OCI-LY3 (cell line): Measurements from ENCODE around the gene POU6F2.

Source experiments
- H2AFZ ChIP-seq: fragments of 200-600, 300-600 bp; shearing (Covaris generic); 2 replicates; pipeline ENCODE4 v1.6.0; 2014; ENCODE audit warnings: antibody characterized with exemption, low read depth, low read length
- H3K27ac ChIP-seq: fragments of 200-600, 300-600 bp; sonication (generic); 2 replicates; pipeline ENCODE4 v1.5.1; 2014; ENCODE audit warnings: mild to moderate bottlenecking, low read length, moderate library complexity, mixed read lengths
- H3K27me3 ChIP-seq: fragments of 200-600, 300-600 bp; sonication (generic); 2 replicates; pipeline ENCODE4 v1.6.1; 2014; ENCODE audit warnings: low read depth, low read length, mixed read lengths
- H3K36me3 ChIP-seq: fragments of 200-600, 300-600 bp; sonication (generic); replicated peaks from 2 replicates; pipeline ENCODE3; 2014; ENCODE audit warnings: low read depth, low read length, mixed read lengths
- H3K4me1 ChIP-seq: fragments of 300-600, 200-600 bp; sonication (generic); 2 replicates; pipeline ENCODE4 v1.6.1; 2014; ENCODE audit warnings: low read length, mixed read lengths
- H3K4me2 ChIP-seq: fragments of 200-600, 300-600 bp; sonication (generic); 2 replicates; pipeline ENCODE4 v1.6.1; 2014; ENCODE audit warnings: low read length, mixed read lengths
- H3K4me3 ChIP-seq: fragments of 300-600, 200-600 bp; sonication (generic); 2 replicates; pipeline ENCODE4 v1.5.1; 2014; ENCODE audit warnings: antibody characterized with exemption, mild to moderate bottlenecking, low read length, moderate library complexity
- H3K79me2 ChIP-seq: fragments of 300-600, 200-600 bp; shearing (Covaris generic); 2 replicates; pipeline ENCODE4 v1.6.1; 2014; ENCODE audit warnings: mild to moderate bottlenecking, low read length, mixed read lengths
- H3K9ac ChIP-seq: fragments of 300-600, 200-600 bp; shearing (Covaris generic); 2 replicates; pipeline ENCODE4 v1.6.0; 2014; ENCODE audit warnings: mild to moderate bottlenecking, low read length, moderate library complexity
- H3K9me3 ChIP-seq: fragments of 200-600, 300-600 bp; shearing (Covaris generic); 2 replicates; pipeline ENCODE4 v1.6.1; 2014; ENCODE audit warnings: low read length, mixed read lengths; ENCODE audit not compliant: insufficient read depth
- H4K20me1 ChIP-seq: fragments of 200-600, 300-600 bp; sonication (generic); 2 replicates; pipeline ENCODE4 v1.6.1; 2016; ENCODE audit warnings: low read length, mixed read lengths; ENCODE audit not compliant: insufficient read depth
- CTCF ChIP-seq: fragments of 200-600, 300-600 bp; sonication (generic); IDR thresholded peaks from 2 replicates; pipeline ENCODE4 v1.5.1; 2014; ENCODE audit warnings: antibody characterized with exemption, low read length, low read depth
- EZH2phosphoT487 ChIP-seq: fragments of 200-600 bp; shearing (Covaris generic); IDR thresholded peaks from 2 replicates; pipeline ENCODE4 v1.6.1; 2018; ENCODE audit warnings: antibody characterized with exemption, mixed run types, low read depth

The POU6F2 gene

GRCh38 chr7:39367943-39368342 is 390.2 kb downstream of the POU6F2 start:
- H3K4me1 ChIP-seq = no peaks in the 10 kb centered on the region
- no peaks in the 10 kb centered on the region for H3K79me2 ChIP-seq
- no peak overlapping the region for H2AFZ ChIP-seq
- H4K20me1 ChIP-seq = no peaks in the 10 kb centered on the region
- H3K9ac ChIP-seq = no peak overlapping the region
- H3K27ac ChIP-seq = no peak overlapping the region
- H3K27me3 ChIP-seq = peaks cover 25% of the 10 kb centered on the region
- H3K4me2 ChIP-seq = no peak overlapping the region
- H3K36me3 ChIP-seq = no peaks in the 10 kb centered on the region
- no peaks in the 10 kb centered on the region for H3K9me3 ChIP-seq
- no peak overlapping the region for H3K4me3 ChIP-seq
- TF ChIP-seq EZH2phosphoT487 = no peak
- TF ChIP-seq CTCF = no peak

GRCh38 chr7:39372383-39372782 is 394.7 kb downstream of the POU6F2 start:
- Histone ChIP-seq H3K4me2 (no peak overlapping the region), H4K20me1 (no peaks in the 10 kb centered on the region), H3K9ac (no peak overlapping the region), H3K4me3 (no peak overlapping the region), H3K4me1 (no peaks in the 10 kb centered on the region), H3K9me3 (no peaks in the 10 kb centered on the region), H2AFZ (no peak overlapping the region), H3K27me3 (peaks cover 30% of the 10 kb centered on the region), H3K27ac (no peak overlapping the region), H3K79me2 (no peaks in the 10 kb centered on the region), H3K36me3 (no peaks in the 10 kb centered on the region)
- TF ChIP-seq CTCF = no peak
- no peak for TF ChIP-seq EZH2phosphoT487

- H3K4me2 ChIP-seq = no peak overlapping the region
- no peaks in the 10 kb centered on the region for H3K36me3 ChIP-seq
- H3K9ac ChIP-seq = no peak overlapping the region
- no peaks in the 10 kb centered on the region for H3K4me1 ChIP-seq
- no peaks in the 10 kb centered on the region for H3K79me2 ChIP-seq
- H3K27ac ChIP-seq = no peak overlapping the region
- H3K9me3 ChIP-seq = no peaks in the 10 kb centered on the region
- H2AFZ ChIP-seq = no peak overlapping the region
- H3K27me3 ChIP-seq = peaks cover 28% of the 10 kb centered on the region
- TF ChIP-seq CTCF (no peak), EZH2phosphoT487 (no peak)
- no peaks in the 10 kb centered on the region for H4K20me1 ChIP-seq
- H3K4me3 ChIP-seq = no peak overlapping the region
These were observed 396.8 kb downstream of the POU6F2 start for GRCh38 chr7:39374436-39375040.

GRCh38 chr7:39375047-39375873 is 397.6 kb downstream of the POU6F2 start:
- no peaks in the 10 kb centered on the region for H3K36me3 ChIP-seq
- no peak overlapping the region for H3K4me3 ChIP-seq
- TF ChIP-seq EZH2phosphoT487 = no peak
- no peak for TF ChIP-seq CTCF
- H3K9me3 ChIP-seq = no peaks in the 10 kb centered on the region
- no peak overlapping the region for H3K9ac ChIP-seq
- no peak overlapping the region for H2AFZ ChIP-seq
- no peaks in the 10 kb centered on the region for H4K20me1 ChIP-seq
- H3K79me2 ChIP-seq = no peaks in the 10 kb centered on the region
- H3K4me1 ChIP-seq = no peaks in the 10 kb centered on the region
- H3K4me2 ChIP-seq = no peak overlapping the region
- H3K27me3 ChIP-seq = peaks cover 28% of the 10 kb centered on the region
- no peak overlapping the region for H3K27ac ChIP-seq
